Choroid plexus epithelial cell (primary cell): Measurements from ENCODE around the gene RIPPLY3.

ENCODE experiments used
- DNase-seq: peaks from one replicate; pipeline ENCODE4 v3.0.0-alpha.2; 2010; ENCODE audit warnings: low read depth
- H3K4me3 ChIP-seq: 2 replicates; pipeline ENCODE4 v1.5.1; 2011; ENCODE audit warnings: low read depth, mild to moderate bottlenecking, control low read depth, low read length, moderate library complexity
- CTCF ChIP-seq: conservative IDR thresholded peaks from 2 replicates; pipeline ENCODE4 v1.5.1; 2011; ENCODE audit warnings: low read depth, mild to moderate bottlenecking, control low read depth, inconsistent platforms, low read length, moderate library complexity

Gene RIPPLY3

GRCh38 chr21:36965720-36966065, 40.8 kb upstream of the RIPPLY3 start:
- no peak for DNase-seq
- peak overlapping the region; percentile 68 for H3K4me3 ChIP-seq
- TF ChIP-seq CTCF: no peak

DNA sequence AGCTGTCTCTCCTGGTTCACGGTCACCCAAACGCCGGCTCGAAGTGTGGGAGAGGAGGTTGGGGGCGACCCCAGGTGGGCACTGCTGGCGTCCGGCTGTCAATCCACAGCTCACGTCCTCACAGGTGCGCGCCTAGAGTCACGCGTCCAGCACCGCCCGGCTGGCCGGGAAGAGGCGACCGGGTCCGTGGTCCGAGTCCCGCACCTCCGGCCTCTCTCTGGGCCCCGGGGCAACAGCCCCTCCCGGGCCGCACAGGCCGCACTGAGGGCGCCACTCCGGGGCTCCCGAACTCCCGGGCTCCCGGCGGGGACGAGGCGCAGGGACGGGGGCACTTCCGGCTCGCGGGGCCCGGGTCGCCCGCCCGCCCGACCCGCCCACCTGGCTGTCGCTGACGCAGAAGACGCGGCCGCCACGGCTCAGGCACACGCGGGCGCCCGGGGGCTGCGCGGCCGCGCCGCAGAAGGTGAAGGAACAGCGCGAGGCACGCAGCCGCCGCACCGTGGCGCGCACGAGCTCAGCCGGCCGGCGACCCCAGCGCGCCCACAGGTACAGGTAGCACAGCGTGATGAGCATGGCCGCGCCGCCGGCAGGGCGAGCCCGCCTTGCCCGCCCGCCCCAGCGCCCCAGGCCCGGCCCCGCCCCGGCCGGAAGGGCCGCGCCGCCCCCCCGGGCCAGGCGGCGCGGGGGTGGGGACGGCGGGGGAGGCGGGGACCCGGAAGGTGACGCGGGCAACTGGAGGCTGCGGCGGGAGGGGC, 40.3 kb upstream of the RIPPLY3 start, which contains the start of gene HLCS:
TSS of gene HLCS (minus strand) at position 604 of the 755 bp plus-strand sequence. CDS start at position 573, 31 bp downstream.
- peak within 1 kb of the TSS; percentile 68 for H3K4me3 ChIP-seq
- TF ChIP-seq CTCF: peak; percentile 24
- DNase-seq: peak; percentile 39

DNA sequence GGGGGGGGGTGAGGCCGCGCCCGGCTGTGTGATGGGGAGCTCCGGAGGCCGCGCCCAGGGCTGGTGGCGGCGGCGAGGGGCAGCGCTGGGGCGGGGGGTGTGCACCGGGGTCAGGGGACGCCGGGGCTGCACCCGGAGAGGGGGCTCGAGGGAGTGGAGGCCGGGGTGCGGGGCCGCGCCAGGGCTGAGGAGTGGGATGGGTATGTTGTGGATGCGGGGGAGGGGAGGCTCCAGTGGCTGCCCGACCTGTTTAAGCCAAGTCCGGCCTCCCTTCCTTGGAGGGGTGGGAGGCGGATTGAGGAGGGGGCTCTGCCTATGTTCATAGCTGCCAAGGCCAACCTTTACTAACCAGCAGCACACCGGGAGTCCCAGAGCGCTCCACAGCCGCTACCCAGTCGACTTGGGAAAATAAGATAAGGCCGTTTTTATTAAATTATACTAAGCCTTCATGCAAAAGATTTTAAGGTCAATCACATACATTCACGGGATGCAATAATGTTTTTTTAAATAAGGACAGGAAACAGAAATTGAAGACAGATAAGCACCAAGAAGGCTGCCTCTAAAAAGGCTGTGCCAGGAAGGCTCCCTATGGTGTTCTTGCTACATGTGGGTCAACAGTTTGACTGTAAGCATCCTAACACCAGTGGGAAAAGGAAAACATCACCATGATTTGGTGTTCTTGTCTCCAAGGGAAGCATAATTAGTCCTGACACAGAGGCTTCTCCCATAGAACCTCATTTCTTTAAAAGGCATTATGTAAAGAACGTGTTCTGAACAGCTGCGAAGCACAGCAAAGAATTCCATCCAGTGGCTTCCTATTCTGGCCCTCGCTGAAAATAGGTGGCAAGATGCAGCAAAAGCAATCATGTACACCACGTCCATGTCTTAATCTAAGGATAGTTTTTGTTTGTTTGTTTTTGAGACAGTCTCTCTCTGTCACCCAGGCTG, 39.4 kb upstream of the RIPPLY3 start:
- peak; percentile 70 for DNase-seq
- no peak for TF ChIP-seq CTCF
- H3K4me3 ChIP-seq: peak overlapping the region; percentile 68

DNA sequence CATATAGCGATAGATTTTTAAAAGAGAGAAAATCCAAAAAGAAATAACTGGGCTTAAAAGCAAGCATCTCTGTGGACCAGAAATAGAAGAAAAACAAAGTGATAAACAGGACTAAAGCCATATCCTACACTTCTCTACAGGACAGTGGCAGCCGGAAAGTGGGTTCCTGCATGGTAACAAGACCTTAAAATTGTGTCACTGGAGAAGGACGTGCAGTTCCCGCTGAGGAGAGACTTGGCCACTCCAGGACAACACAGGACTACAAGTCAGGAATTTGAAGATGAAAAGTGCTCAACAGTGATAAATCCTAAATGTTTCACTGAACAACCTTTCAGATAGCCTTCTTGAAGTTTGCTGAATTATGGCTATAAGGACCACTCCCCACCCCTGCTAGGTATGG, 38.1 kb upstream of the RIPPLY3 start:
- no peak for TF ChIP-seq CTCF
- no peak overlapping the region for H3K4me3 ChIP-seq
- DNase-seq: no peak

DNA sequence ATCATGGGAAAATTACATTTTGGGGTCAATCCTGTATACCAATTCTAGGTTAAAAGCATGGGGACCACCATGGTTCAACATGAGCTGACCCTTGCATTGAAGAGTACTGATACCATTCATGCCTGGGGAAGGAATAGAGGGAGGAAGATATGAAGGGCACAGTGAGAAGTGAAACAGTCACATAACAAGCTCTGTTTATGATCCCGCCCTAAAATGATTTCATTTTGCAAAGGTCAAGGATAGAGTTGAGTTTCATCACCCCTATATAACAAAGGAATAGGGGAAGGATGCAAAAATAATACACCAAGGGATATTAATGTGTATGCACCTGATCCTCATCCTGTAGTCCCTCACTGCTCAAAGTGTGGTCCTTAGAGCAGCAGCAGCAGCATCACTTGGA, 37.5 kb upstream of the RIPPLY3 start:
- no peak for DNase-seq
- TF ChIP-seq CTCF: no peak
- H3K4me3 ChIP-seq: no peak overlapping the region

DNA sequence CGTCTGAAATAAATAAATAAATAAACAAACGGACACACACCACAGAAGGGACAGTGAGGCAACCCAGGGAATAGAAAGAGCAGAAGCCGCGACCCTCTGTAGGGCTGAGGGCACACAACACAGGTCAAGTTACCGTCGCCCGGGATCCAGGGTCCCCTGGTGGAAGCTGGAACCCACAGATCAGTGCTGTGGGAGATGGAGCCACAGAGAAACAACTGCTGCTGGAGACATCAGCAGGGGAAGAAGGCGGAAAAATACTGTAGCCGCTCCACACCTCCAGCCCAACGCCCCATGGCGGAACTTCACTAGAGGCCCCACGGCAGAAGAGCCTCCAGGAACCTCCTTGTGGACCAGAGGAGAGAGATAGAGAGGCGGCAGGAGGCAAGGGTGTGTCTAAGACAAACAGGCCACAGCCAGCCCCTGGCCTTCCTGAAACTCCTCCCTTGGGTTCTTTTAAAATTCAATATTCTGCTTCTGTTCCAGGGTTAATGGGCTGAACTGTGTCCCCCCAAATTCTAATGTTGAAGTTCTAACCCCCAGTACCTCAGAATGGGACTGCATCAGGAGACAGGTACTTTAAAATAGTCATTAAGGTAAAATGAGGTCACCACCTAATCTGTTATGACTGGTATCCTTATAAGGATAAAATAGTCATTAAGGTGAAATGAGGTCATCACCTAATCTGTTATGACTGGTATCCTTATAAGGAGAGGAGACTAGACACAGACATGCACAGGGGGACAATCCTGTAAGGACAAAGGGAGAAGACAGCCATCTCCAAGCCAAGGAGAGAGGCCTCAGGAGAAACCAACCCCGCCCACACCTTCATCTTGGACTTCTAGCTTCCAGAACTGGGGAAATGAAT, 32.3 kb upstream of the RIPPLY3 start:
- no peak for DNase-seq
- H3K4me3 ChIP-seq: no peak overlapping the region
- no peak for TF ChIP-seq CTCF
